Measurements from ENCODE around the gene STX12.
A peak's percentile ranks its signal among the peaks of the same experiment; 100 is the strongest.
"Not testable (repeated sequence)": the region's sequence is repeated elsewhere in the genome, so short reads cannot be mapped to it uniquely, and the experiment has no call there.

The STX12 gene

DNA sequence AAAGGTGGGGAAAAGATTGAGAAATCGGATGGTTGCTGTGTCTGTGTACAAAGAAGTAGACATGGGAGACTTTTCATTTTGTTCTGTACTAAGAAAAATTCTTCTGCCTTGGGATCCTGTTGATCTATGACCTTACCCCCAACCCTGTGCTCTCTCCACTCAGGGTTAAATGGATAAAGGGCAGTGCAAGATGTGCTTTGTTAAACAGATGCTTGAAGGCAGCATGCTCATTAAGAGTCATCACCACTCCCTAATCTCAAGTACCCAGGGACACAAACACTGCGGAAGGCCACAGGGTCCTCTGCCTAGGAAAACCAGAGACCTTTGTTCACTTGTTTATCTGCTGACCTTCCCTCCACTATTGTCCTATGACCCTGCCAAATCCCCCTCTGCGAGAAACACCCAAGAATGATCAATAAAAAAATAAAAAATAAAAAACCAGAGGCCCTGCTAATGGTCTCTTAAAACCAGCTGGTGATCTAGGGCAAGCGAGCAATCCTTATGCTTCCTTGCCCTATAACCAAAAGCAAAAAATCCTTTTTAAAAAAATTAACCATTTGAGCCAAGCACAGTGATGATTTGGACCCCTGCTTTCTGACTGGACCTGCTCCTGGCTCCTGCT lies 56.4 kb downstream of the STX12 start:
- DNase-seq = not testable (repeated sequence)

DNA sequence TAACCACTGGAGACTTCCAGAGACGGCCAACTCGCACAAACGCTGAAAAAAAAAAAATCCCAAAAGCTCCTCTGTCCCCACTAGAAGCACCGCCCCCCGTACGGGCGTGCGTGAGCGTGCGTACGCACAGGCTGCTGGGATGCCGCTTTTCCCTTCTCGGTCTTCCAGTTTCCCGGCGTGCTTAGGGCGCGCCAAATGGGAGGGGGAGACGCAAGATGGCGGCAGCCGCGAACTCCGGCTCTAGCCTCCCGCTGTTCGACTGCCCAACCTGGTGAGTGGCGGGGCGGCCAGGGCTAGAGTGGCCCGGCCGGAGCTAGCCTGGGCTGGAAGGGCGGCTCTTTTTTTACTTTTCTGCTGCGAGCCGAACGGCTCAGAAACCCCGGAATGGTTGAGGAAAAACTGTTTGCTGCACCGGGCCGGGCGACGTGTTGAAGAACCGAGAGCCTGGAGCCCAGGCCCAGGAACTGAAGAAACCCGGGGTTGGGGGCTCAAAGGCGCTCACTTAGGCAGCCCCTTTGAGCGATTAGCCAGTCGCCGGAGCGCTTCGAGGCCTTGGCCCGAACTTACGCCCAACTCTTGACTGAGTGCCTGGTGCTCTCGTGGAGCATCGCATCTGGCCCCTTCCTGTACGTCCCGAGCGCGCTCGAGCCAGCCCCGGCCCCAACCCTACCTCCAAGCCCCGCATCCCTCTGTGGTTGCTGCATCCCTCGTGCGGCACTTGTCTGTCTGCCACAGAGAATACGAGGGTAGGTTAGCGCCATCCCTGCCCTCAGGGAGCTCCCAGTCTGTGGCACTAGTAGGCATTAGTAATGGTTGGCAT lies 57.8 kb downstream of the STX12 start, which contains the start of gene PPP1R8:
Gene PPP1R8, plus strand, starts transcription at position 162 of the 820 bp plus-strand sequence. Its CDS starts 54 bp downstream, at position 216.
- peak; percentile 50 to 97 (median 89) for DNase-seq

DNA sequence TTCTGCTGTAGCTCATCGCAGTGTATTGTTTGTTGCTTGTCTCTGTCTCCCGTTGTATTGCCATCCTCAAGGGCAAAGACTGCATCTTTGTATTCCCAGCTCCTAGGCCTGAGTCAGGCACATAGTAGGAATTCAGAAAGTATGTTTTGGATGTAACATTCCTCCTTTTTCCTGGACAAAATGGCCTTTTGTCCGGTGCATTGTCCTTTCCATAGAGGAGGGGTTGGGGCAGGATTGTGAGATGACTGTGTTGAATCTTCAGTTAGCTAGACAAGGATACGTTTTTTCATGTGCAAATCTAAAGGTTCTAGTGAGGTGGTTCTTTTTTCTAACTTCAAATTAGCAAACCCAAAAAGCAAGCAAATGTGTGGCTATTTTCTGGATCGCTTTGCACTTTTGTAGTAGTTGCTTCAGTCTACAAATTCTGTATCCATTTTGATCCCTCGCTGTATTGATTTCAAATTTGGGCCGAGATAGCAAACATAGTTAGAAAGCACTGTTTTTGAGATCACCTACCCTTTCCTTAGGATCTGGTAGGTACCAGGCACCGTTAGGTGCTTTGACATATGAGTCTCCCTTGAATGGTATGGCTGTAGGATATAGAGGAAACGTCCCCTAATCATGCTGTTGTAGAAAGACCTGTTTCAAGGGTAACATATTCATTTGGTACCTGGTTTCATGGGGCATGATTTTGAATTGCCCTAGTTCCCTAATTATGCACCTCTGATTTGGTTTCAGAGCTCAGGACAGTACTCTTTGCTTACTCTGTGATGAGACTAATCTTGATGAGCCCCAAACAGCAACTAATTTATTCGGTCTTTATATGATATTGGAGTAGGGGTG lies 58.8 kb downstream of the STX12 start:
- DNase-seq = no peak

GRCh38 chr1:27832762-27833161 lies 59.7 kb downstream of the STX12 start:
- peak in 5 of 56 donors; percentile 1 to 22 (median 7) for DNase-seq

- no peak for DNase-seq
These were observed 60.5 kb downstream of the STX12 start for GRCh38 chr1:27833470-27833869.

DNA sequence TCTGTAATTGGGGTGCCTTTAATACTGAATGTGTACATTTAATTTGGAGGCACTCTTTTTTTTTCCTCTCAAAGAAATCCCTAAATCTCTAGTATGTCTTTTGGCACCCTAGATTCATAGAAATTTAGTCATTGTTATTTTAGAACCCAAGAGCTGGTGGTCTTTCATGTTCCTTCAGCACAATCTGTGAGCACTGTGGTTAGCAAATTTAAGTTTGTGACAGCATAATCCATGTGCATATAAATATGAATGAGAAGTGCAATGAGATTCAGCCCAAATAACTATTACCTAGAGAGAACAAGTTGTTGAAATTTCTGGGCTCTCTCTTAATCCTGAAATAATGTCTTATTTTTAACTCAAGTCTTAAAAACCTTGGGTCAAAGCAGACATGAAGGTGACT lies 62.0 kb downstream of the STX12 start:
- DNase-seq = no peak

GRCh38 chr1:27835501-27835900 lies 62.5 kb downstream of the STX12 start:
- no peak for DNase-seq

DNA sequence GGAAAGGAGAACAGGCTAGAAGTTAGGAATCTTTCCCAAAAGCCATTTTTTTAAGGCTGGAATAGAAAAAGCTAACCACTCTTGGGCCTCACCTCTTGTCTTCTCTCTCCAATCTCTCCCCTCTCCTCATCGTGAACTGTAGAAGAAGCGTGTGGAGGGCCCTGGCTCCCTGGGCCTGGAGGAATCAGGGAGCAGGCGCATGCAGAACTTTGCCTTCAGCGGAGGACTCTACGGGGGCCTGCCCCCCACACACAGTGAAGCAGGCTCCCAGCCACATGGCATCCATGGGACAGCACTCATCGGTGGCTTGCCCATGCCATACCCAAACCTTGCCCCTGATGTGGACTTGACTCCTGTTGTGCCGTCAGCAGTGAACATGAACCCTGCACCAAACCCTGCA lies 76.9 kb downstream of the STX12 start:
- no peak for DNase-seq

- no peak for DNase-seq
These were observed 82.1 kb downstream of the STX12 start for GRCh38 chr1:27855085-27855484.

- DNase-seq = no peak
These were observed 83.7 kb downstream of the STX12 start for GRCh38 chr1:27856561-27857343.

- not testable (repeated sequence) for DNase-seq
These were observed 84.5 kb downstream of the STX12 start for GRCh38 chr1:27857552-27857951.

GRCh38 chr1:27858072-27858948 lies 85.3 kb downstream of the STX12 start:
- peak in 53 of 56 donors; percentile 23 to 94 (median 66) for DNase-seq

- DNase-seq = no peak
These were observed 86.0 kb downstream of the STX12 start for GRCh38 chr1:27858949-27859576.

GRCh38 chr1:27861436-27861835 lies 88.4 kb downstream of the STX12 start:
- DNase-seq = no peak

GRCh38 chr1:27862004-27862403 lies 89.0 kb downstream of the STX12 start:
- no peak for DNase-seq

DNA sequence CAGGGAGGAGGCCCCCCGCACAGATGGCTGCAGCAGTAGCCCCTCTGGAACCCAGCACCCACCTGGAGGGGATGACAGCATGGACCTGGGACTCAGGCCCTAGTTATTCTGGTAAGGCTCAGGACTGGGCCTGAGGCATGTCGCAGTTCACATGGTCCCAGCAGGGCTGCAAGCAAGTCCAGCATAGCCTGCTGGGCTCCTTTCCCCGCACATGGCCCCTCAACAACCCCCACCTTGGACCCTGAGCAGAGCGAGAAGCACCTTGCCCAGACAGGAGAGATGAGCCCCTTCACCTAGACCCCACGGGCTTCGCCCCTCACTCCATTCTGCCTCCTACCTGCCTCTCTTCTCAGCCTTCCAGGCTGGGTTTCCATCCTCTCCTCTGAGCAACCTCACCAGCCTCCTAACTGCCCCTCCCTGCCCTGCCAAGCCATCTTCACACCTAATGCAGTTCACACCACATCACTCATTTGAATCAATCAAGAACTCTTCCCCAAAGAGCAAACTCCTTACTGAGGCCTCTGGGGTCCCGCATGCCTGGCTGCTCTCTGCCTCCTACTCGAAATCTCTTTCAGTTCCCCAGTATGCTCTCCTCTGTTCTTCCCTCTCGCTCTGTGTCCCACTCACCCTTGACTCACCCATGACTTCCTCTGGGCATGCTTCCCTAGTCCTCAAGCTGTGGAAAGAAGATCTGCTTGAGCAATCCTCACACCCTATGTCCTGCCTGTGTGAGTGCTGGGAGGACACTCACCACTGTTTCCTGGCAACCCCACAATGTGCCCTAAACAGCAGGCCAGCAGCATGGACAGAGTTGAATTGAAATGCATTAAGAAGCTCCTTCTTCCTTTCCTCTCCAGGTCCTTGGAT lies 89.9 kb downstream of the STX12 start:
- DNase-seq = peak in 16 of 56 donors; percentile 14 to 50 (median 22)

GRCh38 chr1:27863538-27863915 lies 90.5 kb downstream of the STX12 start:
- no peak for DNase-seq

- peak in 3 of 56 donors; percentile 12 to 26 (median 14) for DNase-seq
These were observed 91.4 kb downstream of the STX12 start for GRCh38 chr1:27864264-27864895.

All from nucleus accumbens (tissue), 56 donors.